Stomach (tissue), 4 donors: ENCODE results near the gene ABCB8.

Source experiments
- POLR2A ChIP-seq, 4 donors: fragments of 450-650 bp; IDR thresholded peaks; one replicate each; pipeline ENCODE4 v1.6.1; 2016; ENCODE audit warnings: antibody characterized with exemption in 4 of 4, control low read depth in 2 of 4, mild to moderate bottlenecking in 1 of 4, moderate library complexity in 1 of 4
- POLR2AphosphoS5 ChIP-seq, 3 donors: sonication (generic); formaldehyde crosslinking; IDR thresholded peaks; one replicate each; pipeline ENCODE4 v1.6.1; 2016; ENCODE audit warnings: antibody characterized with exemption in 3 of 3
- TF ChIP-seq, protein P1 (sequence below), 7 experiments: fragments of 450-650 bp in 4 of 7; fragments of 200-600 bp in 3 of 7; sonication (generic) in 3 of 7; IDR thresholded peaks; one replicate each; pipeline ENCODE4 v1.5.1; 2016 to 2019; ENCODE audit warnings: antibody characterized with exemption in 7 of 7, control low read depth in 2 of 7, mild to moderate bottlenecking in 1 of 7

DNA sequence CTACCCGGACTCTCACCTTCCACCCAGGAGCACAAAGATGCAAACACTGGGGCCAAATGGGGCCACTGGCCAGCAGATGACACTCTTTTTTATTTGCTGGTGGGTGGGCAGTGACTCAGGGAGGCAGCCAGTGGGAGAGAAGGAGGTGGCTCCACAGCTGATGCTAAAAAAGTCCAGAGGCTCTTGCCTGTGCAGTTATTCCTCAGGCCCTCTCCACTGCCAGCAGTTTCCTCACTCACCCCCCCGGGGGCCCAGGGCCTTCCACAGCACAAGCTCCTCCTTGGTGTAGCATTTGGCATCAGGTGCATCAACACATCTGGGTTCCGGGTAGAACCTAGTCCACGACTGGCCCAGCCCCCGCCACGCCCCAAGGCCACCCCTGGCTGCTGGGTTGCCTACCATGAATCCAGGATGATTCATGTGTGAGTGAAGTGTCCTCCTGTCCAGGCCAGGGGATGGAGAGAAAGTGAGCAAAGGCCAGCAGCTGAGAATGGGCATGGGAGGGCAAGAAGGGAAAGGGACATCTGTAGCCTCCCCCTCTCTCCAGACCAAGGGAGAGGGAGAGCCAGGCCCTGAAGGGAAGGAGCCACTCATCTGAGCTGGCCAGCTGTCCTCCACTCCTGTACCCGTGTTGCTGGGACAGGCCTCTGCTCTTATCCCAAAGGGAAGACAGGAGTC, 48.4 kb upstream of the ABCB8 start:
- TF ChIP-seq POLR2AphosphoS5 (IDR thresholded peaks at IDR 0.05) (no peak), POLR2A (IDR thresholded peaks at IDR 0.05) (no peak)
- TF ChIP-seq, protein P1, sequence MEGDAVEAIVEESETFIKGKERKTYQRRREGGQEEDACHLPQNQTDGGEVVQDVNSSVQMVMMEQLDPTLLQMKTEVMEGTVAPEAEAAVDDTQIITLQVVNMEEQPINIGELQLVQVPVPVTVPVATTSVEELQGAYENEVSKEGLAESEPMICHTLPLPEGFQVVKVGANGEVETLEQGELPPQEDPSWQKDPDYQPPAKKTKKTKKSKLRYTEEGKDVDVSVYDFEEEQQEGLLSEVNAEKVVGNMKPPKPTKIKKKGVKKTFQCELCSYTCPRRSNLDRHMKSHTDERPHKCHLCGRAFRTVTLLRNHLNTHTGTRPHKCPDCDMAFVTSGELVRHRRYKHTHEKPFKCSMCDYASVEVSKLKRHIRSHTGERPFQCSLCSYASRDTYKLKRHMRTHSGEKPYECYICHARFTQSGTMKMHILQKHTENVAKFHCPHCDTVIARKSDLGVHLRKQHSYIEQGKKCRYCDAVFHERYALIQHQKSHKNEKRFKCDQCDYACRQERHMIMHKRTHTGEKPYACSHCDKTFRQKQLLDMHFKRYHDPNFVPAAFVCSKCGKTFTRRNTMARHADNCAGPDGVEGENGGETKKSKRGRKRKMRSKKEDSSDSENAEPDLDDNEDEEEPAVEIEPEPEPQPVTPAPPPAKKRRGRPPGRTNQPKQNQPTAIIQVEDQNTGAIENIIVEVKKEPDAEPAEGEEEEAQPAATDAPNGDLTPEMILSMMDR (IDR thresholded peaks at IDR 0.05) = no peak
